H9 (cell line): Measurements from ENCODE around the gene FHOD1. TPM values are rescaled to one million over a fixed set of nuclear protein-coding genes. Genes with fewer than 3 reads are reported as not detected.

ENCODE experiments used
- DNase-seq: peaks from one replicate; pipeline ENCODE4 v3.0.0-alpha.2; 2017
- H2AFZ ChIP-seq: one replicate; pipeline ENCODE4 v1.6.1; 2013; ENCODE audit warnings: mild to moderate bottlenecking, low read length, control low read depth, moderate library complexity
- H2AK5ac ChIP-seq: 2 replicates; pipeline ENCODE4 v1.6.1; 2013; ENCODE audit warnings: low read length, control low read depth, mixed read lengths; ENCODE audit not compliant: insufficient read length
- H2BK120ac ChIP-seq: one replicate; pipeline ENCODE4 v1.6.1; 2013; ENCODE audit warnings: low read depth, mild to moderate bottlenecking, low read length, control low read depth, inconsistent platforms; ENCODE audit not compliant: poor library complexity, severe bottlenecking
- H2BK12ac ChIP-seq: 2 replicates; pipeline ENCODE4 v1.6.1; 2013; ENCODE audit warnings: low read length, control low read depth, mixed read lengths, low read depth; ENCODE audit not compliant: insufficient read length
- H2BK15ac ChIP-seq: 2 replicates; pipeline ENCODE4 v1.6.1; 2013; ENCODE audit warnings: low read depth, low read length, control low read depth
- H2BK20ac ChIP-seq: one replicate; pipeline ENCODE4 v1.6.1; 2013; ENCODE audit warnings: low read depth, mild to moderate bottlenecking, low read length, control low read depth, inconsistent platforms; ENCODE audit not compliant: poor library complexity, severe bottlenecking
- H2BK5ac ChIP-seq: 2 replicates; pipeline ENCODE4 v1.6.1; 2013; ENCODE audit warnings: low read length, control low read depth, mixed read lengths; ENCODE audit not compliant: insufficient read length
- H3K14ac ChIP-seq: 2 replicates; pipeline ENCODE4 v1.6.1; 2013; ENCODE audit warnings: low read length, control low read depth; ENCODE audit not compliant: insufficient read depth
- H3K18ac ChIP-seq: 2 replicates; pipeline ENCODE4 v1.6.1; 2013; ENCODE audit warnings: low read depth, mild to moderate bottlenecking, mixed read lengths, low read length, control low read depth; ENCODE audit not compliant: insufficient read length
- H3K23ac ChIP-seq: 2 replicates; pipeline ENCODE4 v1.6.1; 2013; ENCODE audit warnings: low read length, control low read depth, mixed read lengths, low read depth; ENCODE audit not compliant: insufficient read length
- H3K23me2 ChIP-seq: 2 replicates; pipeline ENCODE4 v1.6.1; 2013; ENCODE audit warnings: low read depth, mild to moderate bottlenecking, mixed read lengths, low read length, control low read depth; ENCODE audit not compliant: insufficient read length, poor library complexity, severe bottlenecking
- H3K27ac ChIP-seq: 2 replicates; pipeline ENCODE4 v1.5.1; 2013; ENCODE audit warnings: low read length, control low read depth, mixed read lengths, low read depth; ENCODE audit not compliant: insufficient read length
- H3K27me3 ChIP-seq: 2 replicates; pipeline ENCODE4 v1.6.1; 2013; ENCODE audit warnings: low read length, control low read depth, inconsistent platforms; ENCODE audit not compliant: insufficient read depth
- H3K4ac ChIP-seq: 2 replicates; pipeline ENCODE4 v1.6.1; 2013; ENCODE audit warnings: low read depth, mild to moderate bottlenecking, control low read depth, inconsistent platforms, low read length, moderate library complexity
- H3K4me1 ChIP-seq: 2 replicates; pipeline ENCODE4 v1.6.1; 2013; ENCODE audit warnings: low read length, control low read depth, inconsistent platforms; ENCODE audit not compliant: insufficient read depth
- H3K4me2 ChIP-seq: 2 replicates; pipeline ENCODE4 v1.6.1; 2013; ENCODE audit warnings: low read length, control low read depth, mixed read lengths; ENCODE audit not compliant: insufficient read length, insufficient read depth
- H3K56ac ChIP-seq: 2 replicates; pipeline ENCODE4 v1.6.1; 2013; ENCODE audit warnings: low read depth, mild to moderate bottlenecking, mixed read lengths, low read length, control low read depth; ENCODE audit not compliant: insufficient read length
- H3K79me1 ChIP-seq: 2 replicates; pipeline ENCODE4 v1.6.1; 2013; ENCODE audit warnings: low read depth, mild to moderate bottlenecking, moderate library complexity, low read length, control low read depth, inconsistent platforms; ENCODE audit not compliant: insufficient read depth, poor library complexity, severe bottlenecking
- H3K79me2 ChIP-seq: 2 replicates; pipeline ENCODE4 v1.6.1; 2013; ENCODE audit warnings: low read length, control low read depth, inconsistent platforms; ENCODE audit not compliant: insufficient read depth
- H3K9ac ChIP-seq: 2 replicates; pipeline ENCODE4 v1.6.1; 2013; ENCODE audit warnings: low read length, control low read depth, mixed read lengths; ENCODE audit not compliant: insufficient read length; ENCODE audit errors: extremely low read depth
- H3K9me3 ChIP-seq: one replicate; pipeline ENCODE4 v1.6.1; 2013; ENCODE audit warnings: low read depth, low read length, inconsistent platforms; ENCODE audit not compliant: control insufficient read depth
- H3T11ph ChIP-seq: one replicate; pipeline ENCODE4 v1.6.1; 2013; ENCODE audit warnings: mild to moderate bottlenecking, low read length, control low read depth, inconsistent platforms
- H4K20me1 ChIP-seq: one replicate; pipeline ENCODE4 v1.6.1; 2013; ENCODE audit not compliant: control insufficient read depth, insufficient read length, insufficient read depth
- H4K5ac ChIP-seq: 2 replicates; pipeline ENCODE4 v1.6.1; 2013; ENCODE audit warnings: low read depth, mild to moderate bottlenecking, mixed read lengths, low read length, control low read depth; ENCODE audit not compliant: insufficient read length
- H4K8ac ChIP-seq: replicated peaks from 2 replicates; pipeline ENCODE4 v1.6.1; 2013; ENCODE audit warnings: low read length, control low read depth, mixed read lengths, low read depth; ENCODE audit not compliant: insufficient read length
- H4K91ac ChIP-seq: 2 replicates; pipeline ENCODE4 v1.6.1; 2013; ENCODE audit warnings: low read depth, mild to moderate bottlenecking, moderate library complexity, mixed read lengths, low read length, control low read depth; ENCODE audit not compliant: insufficient read length
- H3K27ac Mint-ChIP-seq, 3 experiments: 2 replicates in 2 of 3; 3 replicates in 1 of 3; pipeline ENCODE4 v1.8.0; 2020 to 2021; ENCODE audit warnings: mixed read lengths in 3 of 3, mild to moderate bottlenecking in 1 of 3, moderate library complexity in 1 of 3
- H3K27me3 Mint-ChIP-seq: 2 replicates; pipeline ENCODE4 v1.8.0; 2021; ENCODE audit warnings: low read depth, mild to moderate bottlenecking, moderate library complexity, mixed read lengths
- H3K36me3 Mint-ChIP-seq, 3 experiments: 2 replicates in 2 of 3; 3 replicates in 1 of 3; pipeline ENCODE4 v1.8.0; 2020 to 2021; ENCODE audit warnings: low read depth in 3 of 3, mixed read lengths in 3 of 3; ENCODE audit not compliant: insufficient read depth in 1 of 3
- H3K4me1 Mint-ChIP-seq, 2 experiments: 2 replicates each; pipeline ENCODE4 v1.8.0; 2020; ENCODE audit warnings: mixed read lengths in 2 of 2
- H3K4me3 Mint-ChIP-seq, 2 experiments: 2 replicates in 1 of 2; 3 replicates in 1 of 2; pipeline ENCODE4 v1.8.0; 2020 to 2021; ENCODE audit warnings: mild to moderate bottlenecking in 2 of 2, mixed read lengths in 2 of 2, moderate library complexity in 1 of 2
- H3K9me3 Mint-ChIP-seq, 2 experiments: 2 replicates in 1 of 2; 3 replicates in 1 of 2; pipeline ENCODE4 v1.8.0; 2020; ENCODE audit warnings: mild to moderate bottlenecking in 2 of 2, mixed read lengths in 2 of 2, moderate library complexity in 1 of 2
- CTCF ChIP-seq: fragments of 200-600 bp; sonication (generic); conservative IDR thresholded peaks from 3 replicates; pipeline ENCODE4 v1.8.0; 2021; ENCODE audit warnings: antibody characterized with exemption, mild to moderate bottlenecking
- WGBS: extraction: QIAGEN DNeasy Blood & Tissue Kit; methylation state at CpG from one replicate; pipeline ENCODE4 v1.1.7; 2013; ENCODE audit warnings: missing lambda C conversion rate, low lambda C conversion rate, mixed read lengths; ENCODE audit not compliant: insufficient read length; ENCODE audit errors: extremely low coverage; 5-methylcytosine and 5-hydroxymethylcytosine counted together
- total RNA-seq: library from RNA; stranded (reverse); gene quantifications from 2 replicates; pipeline ENCODE4 v1.2.1, GENCODE V29; 2021

Gene FHOD1
- total RNA-seq, 1 experiment from 2014 or later: 67.0 TPM

- no peaks in the 10 kb centered on the region for H4K20me1 ChIP-seq
- H3K4me1 Mint-ChIP-seq: no peaks in the 10 kb centered on the region
- no peaks in the 10 kb centered on the region for H3K9me3 Mint-ChIP-seq
- H2AFZ ChIP-seq: no peak overlapping the region
- H3K9ac ChIP-seq: no peak overlapping the region
- no peaks in the 10 kb centered on the region for H3K9me3 ChIP-seq
- H3K27ac Mint-ChIP-seq: peak overlapping the region in 1 of 3 experiments; percentile 28; a peak in 1 of 7 replicates
- peaks cover 0 to 21% (median 0%) of the 10 kb centered on the region in 3 experiments; a peak in 4 of 7 replicates for H3K36me3 Mint-ChIP-seq
- no peak overlapping the region for H4K8ac ChIP-seq
- H4K91ac ChIP-seq: no peak overlapping the region
- H4K5ac ChIP-seq: no peak overlapping the region
- no peak overlapping the region for H3K18ac ChIP-seq
- H3K14ac ChIP-seq: no peak overlapping the region; the same call in 1 of the 2 replicates
- no peak overlapping the region for H3K4ac ChIP-seq
- DNase-seq: no peak
- H3K27ac ChIP-seq: no peak overlapping the region
- no peak overlapping the region for H3K23ac ChIP-seq
- WGBS: no CpG with 5 or more reads among the region's 11 CpGs
- no peak overlapping the region for H2BK12ac ChIP-seq
- no peak overlapping the region for H2BK20ac ChIP-seq
- no peak overlapping the region for H3K56ac ChIP-seq
- H2AK5ac ChIP-seq: no peak overlapping the region
- no peak overlapping the region for H3K4me3 Mint-ChIP-seq
- H3K27me3 ChIP-seq: no peaks in the 10 kb centered on the region
- no peaks in the 10 kb centered on the region for H3K79me2 ChIP-seq
- no peak overlapping the region for H3T11ph ChIP-seq
- no peaks in the 10 kb centered on the region for H3K4me1 ChIP-seq
- no peak for TF ChIP-seq CTCF
- no peaks in the 10 kb centered on the region for H3K79me1 ChIP-seq
- H3K27me3 Mint-ChIP-seq: no peaks in the 10 kb centered on the region; the same call in 1 of the 2 replicates
- no peak overlapping the region for H3K4me2 ChIP-seq
- H2BK120ac ChIP-seq: no peak overlapping the region
- H2BK5ac ChIP-seq: no peak overlapping the region
- H3K23me2 ChIP-seq: no peaks in the 10 kb centered on the region
- H2BK15ac ChIP-seq: no peak overlapping the region
These were observed 9.5 kb upstream of the FHOD1 start for GRCh38 chr16:67256701-67257230.
